Activated CD8-positive, alpha-beta memory T cell treated with anti-CD3 and anti-CD28 coated beads, Interleukin-2, amount 50 U/mL, for 4 hours (primary cell): ENCODE data around the gene BLTP3B.

Experiments
- DNase-seq: peaks from one replicate; pipeline ENCODE4 v3.0.0-alpha.2; 2020

BLTP3B gene

DNA sequence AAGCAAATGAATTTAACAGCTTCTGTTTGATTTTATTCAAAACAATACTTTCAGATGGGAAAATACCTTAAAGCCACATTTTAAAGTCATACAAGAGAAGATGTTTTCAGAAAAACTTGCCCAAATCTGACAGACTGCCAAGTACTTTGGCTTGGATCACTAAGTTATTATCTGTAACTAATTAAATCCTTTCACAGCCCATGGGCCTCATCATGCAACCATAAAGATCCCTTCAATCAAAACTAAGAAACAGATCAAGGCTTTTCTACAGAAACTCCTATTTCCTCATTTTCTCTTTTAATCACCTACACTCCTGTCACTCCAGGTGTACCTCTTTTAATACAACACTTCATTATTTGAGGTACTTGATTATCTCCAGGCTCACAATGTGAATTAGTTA is 28.1 kb downstream of the BLTP3B start:
- DNase-seq = no peak

DNA sequence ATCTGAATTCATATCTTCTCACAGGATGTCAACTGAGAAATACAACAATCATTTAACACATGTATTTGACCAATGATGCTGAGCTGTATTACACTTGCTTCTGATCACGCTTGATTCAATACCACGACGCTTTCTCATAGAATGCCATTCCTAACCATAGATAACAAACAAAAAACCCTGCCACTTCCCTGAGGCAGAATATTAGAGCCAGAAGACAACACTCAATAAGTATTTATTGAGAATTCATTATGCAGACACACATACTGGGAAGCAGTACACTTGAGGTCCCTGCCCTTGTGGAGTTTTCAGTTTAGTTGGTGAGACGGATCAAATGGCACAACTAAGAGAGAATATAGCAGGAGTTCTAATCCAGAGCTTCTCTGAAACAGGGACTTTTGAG is 32.4 kb downstream of the BLTP3B start:
- DNase-seq = no peak

DNA sequence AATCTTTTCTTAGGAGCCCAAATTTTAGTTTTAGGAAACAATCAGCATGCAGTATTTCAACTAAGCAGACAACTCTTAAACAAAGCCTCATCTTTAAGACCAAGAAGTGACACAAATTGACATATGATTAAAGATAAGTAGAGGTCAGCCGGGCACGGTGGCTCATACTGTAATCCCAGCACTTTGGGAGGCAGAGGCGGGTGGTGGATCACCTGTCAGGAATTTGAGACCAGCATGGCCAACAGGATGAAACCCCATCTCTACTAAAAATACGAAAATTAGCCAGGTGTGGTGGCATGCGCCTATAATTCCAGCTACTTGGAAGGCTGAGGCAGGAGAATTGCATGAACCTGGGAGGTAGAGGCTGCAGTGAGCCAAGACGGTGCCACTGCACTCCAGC is 35.8 kb downstream of the BLTP3B start:
- DNase-seq = no peak

DNA sequence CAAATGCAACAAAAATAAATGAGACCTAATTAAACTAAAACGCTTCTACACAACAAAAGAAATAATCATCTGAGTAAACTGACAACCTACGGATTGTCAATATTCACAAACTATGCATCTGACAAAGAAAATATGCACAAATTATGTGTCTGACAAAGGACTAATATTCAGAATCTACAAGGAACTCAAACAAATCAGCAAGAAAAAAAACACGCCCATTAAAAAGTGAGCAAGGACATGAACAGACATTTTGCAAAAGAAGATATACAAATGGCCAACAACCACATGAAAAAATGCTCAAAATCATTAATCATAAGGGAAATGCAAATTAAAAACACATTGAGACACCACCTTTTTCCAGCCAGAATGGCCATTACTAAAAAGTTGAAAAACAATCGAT is 37.0 kb downstream of the BLTP3B start:
- no peak for DNase-seq

DNA sequence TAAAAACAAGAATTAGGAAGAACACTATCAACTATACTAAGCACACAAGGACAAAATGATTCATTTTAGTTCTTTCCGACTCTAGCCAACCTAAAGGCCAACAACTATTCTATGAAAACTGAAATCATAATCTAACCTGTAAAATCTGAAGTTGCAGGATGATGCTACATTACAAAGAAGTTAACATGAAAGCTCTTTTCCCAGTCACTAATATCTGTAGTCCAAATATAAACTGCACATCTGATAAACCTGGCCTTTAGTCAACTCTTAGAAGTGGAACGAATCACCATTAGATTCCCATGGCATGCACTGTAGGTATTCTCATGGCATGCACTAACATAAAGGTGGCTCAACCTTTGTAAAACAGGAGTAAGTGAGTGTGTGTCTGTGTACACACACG is 41.7 kb downstream of the BLTP3B start:
- no peak for DNase-seq
